ENCODE data around the gene ZNF737. TPM values are rescaled to one million over a fixed set of nuclear protein-coding genes. Genes with fewer than 3 reads are reported as not detected.

Gene ZNF737
- 3.9 and 6.3 TPM in 2 replicates for total RNA-seq

GRCh38 chr19:20565321-20566018 is at the start of gene ZNF737:
TSS of gene ZNF737 (minus strand) at chr19:20565781. CDS start at chr19:20565640, 141 bp downstream.

Other genes starting within 250 kb of the ZNF737 start
- gene ZNF626, start 95.8 kb upstream of the ZNF737 start, total RNA-seq = 5.5 and 9.9 TPM in 2 replicates
- gene ZNF66, start 210.5 kb upstream of the ZNF737 start, total RNA-seq = 0.72 and 0.97 TPM in 2 replicates

Measured in cardiac atrium fibroblast (primary cell).